Suppressor macrophage (primary cell): ENCODE results near the gene RAB44.
A peak's percentile ranks its signal among the peaks of the same experiment; 100 is the strongest.
"Not testable (repeated sequence)": the region's sequence is repeated elsewhere in the genome, so short reads cannot be mapped to it uniquely, and the experiment has no call there.

Source experiments
- DNase-seq, 4 experiments: peaks; one replicate each; pipeline ENCODE4 v3.0.0-alpha.2; 2020 to 2022

RAB44 gene

DNA sequence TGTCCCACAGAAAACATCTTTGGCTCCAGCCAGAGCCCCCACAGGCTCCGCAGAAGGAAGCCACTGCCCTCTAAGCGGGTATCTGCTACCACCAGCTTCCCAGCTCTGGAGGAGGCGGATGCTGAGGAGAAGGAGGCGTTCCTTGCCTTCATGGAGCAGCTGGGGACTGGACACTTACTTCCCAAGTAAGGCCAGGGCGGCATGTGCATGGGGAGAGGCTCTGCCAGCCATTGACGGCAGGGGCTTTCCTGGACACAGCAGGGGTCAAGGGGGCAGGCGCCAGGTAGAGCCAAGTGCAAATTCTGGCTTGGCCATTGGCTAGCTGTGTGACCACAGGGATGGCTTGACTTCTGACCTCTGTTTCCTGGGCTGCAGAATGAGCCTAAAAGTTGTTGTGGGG lies 17.8 kb downstream of the RAB44 start:
- DNase-seq: no peak

DNA sequence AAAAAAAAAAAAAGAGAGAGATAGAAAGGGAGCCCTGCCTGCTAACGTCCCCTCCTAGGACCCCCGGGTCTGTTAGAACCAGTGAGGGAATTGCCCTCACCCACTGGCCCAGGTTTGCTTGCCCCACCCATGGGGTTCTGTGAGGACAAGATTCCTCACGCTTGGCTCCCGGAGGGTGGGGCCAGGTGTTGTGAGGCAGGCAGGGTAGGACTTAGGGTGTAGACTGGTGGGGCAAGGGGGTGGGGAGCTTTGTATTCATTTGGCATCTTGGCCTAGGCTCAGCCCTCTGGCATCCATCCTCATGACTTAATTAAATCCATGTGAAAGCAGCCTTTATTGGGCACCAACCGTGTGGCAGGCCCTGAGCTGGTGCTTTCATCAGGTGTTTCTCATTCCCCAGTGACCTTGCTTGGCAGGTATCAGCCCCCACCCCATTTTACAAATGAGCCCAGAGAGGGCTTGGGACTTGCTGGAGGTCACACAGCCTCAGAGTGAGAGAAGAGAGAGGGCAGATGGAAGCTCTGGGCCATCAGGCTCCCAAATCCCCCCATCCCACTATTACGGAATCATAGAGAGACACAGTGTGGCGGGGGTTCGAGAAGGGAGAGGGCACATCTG lies 19.0 kb downstream of the RAB44 start:
- DNase-seq: no peak

DNA sequence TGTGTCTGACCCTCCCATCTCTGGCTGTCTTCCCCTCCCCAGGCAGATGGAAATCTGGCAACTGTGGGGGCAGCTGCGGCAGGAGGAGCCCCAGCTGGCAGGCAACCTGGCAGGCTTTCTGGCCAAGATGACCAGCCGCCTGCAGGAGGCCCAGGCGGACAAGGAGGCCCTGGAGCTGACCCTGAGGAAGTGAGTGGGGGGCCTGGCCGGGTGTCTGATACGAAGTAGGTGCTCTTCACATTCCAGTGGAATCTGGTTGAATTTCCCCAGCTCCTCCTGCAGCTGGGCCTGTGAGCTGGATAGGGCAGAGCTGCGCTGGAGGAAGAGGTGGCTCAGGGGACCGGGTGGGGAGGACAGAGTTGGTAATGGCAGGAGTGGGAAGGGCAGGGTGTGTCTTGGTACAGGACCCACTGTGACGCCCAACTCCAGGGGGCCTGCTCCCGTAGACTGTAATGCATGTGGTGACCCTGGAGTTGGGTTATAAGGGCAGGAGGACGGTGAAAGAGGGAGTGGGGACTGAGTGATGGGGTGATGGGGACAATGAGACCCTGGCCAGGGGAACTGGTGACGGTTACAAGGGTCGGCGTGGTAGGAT lies 19.7 kb downstream of the RAB44 start:
- DNase-seq: no peak

DNA sequence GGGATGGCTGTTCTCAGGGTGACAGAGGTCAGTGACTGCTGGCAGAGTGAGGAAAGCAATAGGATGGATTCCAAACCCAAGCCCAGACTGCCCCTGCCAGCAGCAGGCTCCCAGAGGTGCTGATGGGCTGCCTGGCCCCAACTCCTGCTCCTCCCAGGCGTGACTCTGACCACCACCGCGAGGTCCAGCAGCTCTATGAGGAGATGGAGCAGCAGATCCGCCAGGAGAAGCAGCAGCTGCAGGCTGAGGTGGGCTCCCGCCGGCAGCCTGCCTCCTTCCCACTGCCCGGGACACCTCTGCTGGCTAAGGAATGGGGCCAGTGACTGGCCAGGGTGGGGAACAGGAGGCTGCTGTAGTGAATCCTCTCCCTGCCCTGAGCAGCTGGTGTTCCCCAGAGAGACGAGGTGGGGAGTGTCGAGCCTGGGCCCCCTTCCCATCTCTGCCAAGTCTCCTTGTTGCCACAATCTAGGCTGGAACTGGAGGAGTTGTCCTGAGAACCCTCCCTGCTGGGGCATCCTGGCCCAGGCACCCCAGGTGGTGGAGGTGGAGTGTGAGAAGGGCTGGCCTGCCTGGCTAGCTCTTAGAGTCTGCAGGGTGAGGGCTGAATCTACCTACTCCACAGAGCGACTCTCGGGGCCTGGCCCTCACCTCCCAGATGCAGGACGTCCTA lies 20.4 kb downstream of the RAB44 start:
- no peak for DNase-seq

DNA sequence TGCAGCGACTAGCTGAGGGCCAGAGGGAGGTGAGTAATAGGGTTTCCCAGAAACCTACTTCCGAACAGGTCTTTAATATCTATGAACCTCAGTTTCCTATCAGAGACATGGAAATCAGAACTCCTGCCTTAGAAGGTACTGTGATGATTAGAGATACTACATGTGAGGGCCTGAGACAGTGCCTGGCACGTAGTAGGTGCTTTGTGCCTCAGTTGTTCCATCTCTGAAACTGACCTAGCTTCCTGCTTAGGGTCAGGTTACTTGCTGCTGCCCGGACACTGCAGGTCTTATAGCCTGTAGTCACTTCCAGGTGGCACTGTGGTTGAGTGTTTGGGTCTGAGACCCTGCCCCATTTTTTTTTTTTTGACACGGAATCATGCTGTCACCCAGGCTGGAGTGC lies 20.9 kb downstream of the RAB44 start:
- DNase-seq: no peak

DNA sequence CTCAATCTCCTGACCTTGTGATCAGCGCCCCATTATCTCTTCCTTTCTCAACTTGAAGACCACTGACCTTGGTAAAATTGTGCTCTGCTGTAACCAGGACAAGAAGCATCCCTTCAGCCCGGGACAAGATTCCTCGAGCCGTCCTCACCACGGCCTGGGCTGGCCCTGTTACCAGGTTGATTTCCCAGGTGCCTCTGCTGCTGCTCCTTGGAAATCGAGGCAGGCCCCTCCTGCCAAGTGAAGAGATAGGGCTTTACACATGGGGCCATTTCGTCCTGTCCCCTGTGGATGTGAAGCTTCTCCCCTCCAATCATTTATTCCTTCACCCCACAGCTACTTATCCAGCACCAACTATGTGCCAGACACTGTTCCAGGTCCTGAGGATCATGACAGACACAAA lies 21.5 kb downstream of the RAB44 start:
- no peak for DNase-seq

DNA sequence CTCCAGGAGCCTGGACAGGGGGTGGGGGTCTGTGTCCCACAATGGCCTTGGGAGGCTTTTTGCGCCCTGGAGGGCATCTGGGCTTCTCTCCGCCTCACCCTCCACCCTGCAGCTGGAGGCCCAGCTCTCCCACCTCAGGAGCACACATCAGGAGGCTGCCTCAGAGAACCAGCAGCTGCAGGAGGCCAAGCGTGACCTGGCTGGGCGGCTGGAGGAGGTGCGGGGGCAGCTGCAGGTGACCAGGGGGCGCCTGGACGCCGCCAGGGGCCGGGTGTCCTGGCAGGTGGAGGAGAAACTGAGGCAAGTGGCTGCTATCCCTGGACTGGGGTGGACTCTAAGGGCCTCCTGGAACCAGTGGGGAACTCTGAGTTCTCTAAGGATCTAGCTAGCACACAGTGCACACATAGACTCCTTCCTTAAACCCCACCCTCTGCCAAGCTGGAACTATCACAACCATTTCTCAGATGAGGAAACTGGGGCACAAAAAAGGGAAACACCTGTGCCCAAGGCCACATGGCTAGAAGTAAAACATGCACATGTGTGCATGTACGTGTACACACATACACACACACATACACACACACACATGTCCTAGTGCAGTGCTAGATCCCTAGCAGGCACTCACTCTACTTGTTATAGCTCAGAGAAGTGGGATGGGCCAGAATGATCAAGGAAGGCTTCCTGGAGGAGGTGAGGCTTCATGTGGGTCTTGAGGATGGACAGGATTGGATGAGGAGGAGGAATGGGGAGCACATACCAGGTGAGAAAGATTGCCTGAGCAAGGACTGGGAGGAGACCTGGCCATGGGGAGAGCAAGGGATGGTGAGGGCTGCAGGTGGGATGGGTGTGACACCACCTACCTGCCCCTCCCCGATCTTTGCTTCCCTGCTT lies 22.9 kb downstream of the RAB44 start:
- DNase-seq: peak in 1 of 4 experiments; percentile 22

DNA sequence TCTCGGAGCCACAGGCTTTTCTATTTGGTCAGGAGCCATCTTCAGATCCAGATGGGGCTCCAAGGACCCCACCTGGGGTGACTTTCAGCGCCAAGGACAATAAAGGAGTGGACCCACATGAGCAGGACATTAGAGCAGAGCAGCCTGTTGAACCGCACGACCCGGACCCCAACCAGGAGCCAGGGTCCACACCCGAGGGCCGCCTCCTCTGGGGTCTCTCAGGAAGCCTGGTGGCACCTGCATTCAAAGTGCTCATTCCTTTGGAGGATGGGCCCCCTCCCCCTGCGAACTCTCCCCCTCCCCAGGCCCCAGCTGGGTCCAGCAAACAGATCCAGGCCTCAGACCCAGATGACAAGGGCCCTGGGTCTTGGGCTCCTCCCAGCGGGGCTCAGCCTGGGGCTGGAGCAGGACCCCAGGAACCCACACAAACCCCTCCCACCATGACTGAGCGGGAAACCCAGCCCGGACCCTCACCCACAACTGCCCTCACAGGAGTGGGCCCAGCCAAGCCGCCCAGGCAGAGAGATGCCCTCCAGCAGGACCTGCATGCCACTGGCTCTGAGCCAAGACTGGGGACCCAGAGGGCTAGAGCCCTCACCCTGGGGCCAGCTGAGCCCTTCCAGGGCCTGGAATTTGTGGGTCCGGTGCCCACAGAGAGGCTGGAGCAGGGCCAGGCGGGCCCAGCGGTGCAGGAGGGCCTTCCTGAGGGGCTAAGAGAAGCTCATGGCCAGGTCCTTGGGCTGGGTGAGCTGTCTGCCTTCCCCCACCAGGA lies 23.9 kb downstream of the RAB44 start:
- no peak for DNase-seq

DNA sequence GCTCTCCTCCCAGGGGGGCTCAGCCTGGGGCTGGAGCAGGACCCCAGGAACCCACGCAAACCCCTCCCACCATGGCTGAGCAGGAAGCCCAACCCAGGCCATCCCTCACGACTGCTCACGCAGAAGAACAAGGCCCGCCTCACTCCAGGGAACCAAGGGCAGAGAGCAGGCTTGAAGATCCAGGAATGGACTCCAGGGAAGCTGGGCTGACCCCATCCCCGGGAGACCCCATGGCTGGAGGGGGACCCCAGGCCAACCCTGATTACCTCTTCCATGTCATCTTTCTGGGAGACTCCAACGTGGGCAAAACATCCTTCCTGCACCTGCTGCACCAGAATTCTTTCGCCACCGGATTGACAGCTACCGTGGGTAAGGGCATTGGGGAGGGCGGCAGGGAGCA lies 24.7 kb downstream of the RAB44 start:
- DNase-seq: no peak

DNA sequence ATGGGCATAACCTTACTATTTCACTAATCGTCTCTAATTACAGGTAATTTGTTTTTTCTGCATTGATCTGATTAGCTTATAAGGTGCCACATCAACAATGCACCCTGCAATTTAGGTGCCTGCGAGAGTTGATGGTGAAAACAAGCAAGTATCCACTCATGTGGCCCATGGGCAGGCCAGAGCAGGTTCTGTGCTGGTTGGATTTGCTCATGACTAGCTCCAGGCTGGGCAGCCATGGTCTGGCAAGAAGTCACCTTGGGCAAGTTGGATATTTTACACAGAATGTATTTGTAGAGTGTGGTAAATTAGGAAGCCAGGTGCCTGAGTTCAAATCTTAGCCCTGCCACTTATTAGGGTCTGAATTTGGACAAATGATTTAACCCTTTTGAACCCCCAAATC lies 25.3 kb downstream of the RAB44 start:
- DNase-seq: no peak

DNA sequence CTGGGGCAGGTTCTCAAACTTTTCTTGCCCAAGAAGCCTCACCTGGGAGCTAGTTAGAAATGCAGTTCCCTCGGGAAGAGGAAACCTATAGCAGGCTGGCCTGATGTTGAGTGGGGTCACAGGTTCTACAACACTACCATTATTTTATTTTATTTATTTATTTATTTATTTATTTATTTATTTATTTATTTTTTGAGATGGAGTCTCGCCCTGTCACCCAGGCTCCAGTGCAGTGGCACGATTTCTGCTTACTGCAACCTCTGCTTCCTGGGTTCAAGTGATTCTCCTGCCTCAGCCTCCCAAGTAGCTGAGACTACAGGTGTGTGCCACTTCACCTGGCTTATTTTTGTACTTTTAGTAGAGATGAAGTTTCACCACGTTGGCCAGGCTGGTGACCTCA lies 26.4 kb downstream of the RAB44 start:
- DNase-seq: not testable (repeated sequence)

DNA sequence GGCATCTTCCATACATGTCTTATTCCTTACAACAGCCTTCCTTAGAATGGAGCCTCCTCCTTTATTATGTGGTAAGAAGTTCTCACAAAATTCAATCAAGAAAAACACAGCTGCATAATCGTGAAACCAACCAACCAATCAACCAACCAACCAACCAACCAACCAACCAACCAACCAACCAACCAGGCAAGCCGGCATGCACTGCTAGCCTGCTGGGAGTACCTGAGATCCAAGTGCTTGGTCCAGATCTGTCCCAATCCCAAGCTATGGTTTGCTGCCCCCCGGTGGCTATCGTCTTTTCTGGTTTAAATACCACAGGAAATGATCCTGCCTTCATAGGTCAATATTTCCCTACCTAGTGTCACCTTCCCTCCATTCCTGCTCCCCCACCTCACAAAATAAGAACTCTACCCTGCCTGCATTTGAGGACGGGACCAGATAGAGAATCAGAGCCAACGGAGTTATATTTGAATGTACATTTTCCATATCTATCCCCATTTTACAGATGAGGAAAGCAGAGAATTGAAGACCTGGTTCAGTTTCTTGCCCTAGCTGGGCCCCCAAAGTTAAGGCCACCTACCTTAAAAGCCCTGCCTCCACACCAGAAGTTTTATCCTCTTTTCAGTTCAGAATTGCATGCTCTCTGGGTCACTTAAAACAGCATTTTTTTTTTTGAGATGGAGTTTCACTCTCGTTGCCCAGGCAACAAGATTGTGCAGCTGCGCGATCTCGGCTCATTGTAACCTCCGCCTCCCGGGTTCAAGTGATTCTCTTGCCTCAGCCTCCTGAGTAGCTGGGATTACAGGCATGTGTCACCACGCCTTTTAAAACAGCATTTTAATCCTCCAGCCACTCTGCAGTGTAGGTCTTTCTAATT lies 27.1 kb downstream of the RAB44 start:
- peak; percentile 69 to 86 (median 80) for DNase-seq

DNA sequence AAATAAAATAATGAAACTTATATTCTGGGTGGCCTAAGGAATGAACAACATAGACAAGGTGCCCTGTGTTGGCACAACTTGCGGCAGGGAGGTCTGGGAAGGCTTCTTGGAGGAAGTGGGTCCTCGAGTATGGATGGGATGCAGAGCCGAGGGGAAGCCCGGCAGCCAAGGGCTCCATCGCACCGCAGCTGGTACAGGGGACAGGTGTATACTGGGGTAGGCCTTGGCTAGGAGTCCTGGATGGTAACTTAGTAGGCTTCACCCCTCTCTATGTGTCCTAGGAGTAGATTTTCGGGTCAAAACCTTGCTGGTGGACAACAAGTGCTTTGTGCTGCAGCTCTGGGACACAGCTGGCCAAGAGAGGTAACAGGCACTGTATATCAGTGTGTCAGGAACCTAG lies 28.0 kb downstream of the RAB44 start:
- DNase-seq: no peak

DNA sequence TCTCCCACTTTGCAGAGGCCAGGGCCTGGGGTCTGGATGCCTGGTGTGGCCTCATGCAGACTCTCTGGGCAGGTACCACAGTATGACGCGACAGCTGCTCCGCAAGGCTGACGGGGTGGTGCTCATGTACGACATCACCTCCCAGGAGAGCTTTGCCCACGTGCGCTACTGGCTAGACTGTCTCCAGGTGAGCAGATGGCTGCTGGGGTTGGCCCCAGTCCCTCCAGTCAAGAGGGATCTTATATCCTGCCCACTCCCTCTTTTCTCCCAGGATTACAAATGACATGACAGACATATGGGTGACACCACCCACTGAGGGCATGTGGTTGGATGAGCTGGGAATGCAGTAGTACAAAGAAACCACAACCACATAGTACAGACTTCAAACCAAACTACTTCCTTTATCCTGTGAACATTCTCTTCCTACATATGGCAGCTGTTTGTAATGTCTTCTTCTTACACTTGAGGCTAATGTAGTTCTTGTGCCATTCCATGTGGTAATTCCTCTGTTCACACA lies 29.9 kb downstream of the RAB44 start:
- peak; percentile 77 to 94 (median 87) for DNase-seq

DNA sequence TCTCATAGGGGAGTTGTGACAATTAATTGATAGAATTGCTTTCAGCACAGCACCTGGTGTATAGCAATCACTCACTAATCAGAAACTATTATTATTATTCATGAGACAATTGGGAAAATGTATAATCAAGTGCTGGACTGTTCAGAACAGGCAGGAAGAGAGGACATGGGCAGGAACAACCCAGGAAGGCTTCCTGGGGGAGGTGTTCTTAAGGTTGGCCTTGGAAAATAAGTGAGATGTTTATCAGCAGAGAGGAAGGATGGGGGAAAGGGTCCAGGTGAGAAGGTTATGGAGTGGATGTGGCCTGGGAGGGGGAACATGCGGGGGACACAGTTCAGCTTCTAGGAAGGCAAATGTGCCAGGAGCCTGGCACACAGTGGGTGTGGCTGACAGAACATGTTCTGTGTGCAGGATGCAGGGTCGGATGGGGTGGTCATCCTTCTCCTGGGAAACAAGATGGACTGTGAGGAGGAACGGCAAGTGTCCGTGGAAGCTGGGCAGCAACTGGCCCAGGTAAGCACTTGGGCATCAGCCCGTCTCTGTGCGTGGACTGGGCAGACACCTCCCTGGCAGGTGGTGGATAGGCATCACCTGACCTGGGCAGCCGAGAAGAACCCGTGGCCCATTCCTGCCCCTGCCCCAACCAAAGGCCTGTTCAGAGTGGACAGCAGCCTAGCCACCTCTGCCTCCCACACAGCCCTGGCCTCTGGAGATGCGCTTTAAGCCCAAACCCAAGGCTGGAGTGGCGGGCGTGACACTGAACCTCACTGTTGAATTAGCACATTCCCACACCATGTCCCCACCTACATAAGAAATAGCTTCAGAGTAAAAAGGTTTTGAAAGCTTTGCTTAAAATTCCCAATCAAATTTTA lies 30.9 kb downstream of the RAB44 start:
- no peak for DNase-seq

DNA sequence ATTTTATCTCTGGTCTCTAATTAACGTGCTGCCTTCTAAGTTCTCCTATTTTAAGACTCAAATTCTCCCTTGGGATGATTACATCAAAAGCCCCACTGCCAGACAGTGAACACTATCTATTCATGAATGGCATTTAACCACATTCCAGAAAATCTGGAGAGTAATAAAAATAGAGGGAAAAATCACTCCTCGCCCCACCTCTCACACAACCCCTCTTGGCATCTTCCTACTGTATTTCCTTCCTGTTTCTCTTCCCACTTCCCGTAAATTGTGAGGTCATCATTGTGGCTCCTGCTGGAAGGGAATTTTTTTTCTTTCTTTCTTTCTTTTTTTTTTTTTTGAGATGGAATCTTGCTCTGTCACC lies 31.5 kb downstream of the RAB44 start:
- DNase-seq: peak in 2 of 4 experiments; percentile 38 to 41

DNA sequence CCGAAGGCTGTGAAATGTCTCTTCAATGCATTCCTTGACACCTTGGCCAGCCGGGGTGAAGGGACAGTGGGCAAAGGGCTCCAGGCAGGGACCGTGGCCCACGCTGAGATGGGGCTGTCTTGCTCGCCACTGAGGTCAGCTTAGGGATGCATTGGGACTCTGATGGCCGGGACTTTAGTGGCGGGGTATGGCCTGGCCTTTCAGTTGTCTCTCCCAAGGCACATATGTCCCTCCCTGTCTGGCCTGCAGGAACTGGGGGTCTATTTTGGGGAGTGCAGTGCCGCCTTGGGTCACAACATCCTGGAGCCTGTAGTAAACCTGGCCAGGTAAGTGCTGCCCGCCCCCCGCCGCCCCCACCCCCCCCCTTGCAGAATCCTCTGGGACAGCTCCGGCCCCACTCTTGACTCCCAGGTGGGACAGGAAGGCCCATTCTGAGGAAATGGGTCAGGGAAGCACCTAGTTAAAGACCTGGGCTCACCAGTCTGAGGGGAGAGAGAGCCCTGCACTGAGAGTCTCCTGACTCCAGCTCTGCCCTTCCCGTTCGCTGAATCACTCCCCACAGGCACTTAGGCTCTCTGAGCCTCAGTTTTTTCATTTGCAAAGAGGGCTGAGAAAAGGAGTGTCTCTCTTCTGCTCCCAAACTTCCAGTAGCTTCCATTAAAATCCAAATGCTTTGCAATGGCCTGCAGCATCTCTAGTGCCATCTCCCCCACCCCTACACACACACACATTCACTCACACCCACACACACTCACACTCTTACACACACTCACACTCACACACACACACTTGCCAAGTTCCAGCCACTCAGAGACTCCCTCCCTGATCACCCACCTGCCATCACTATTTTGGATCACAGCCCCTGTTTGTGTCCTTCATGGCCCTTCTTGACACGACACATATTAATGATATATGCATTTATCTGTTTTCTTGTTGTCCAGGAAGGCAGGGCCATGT lies 33.1 kb downstream of the RAB44 start:
- DNase-seq: no peak

DNA sequence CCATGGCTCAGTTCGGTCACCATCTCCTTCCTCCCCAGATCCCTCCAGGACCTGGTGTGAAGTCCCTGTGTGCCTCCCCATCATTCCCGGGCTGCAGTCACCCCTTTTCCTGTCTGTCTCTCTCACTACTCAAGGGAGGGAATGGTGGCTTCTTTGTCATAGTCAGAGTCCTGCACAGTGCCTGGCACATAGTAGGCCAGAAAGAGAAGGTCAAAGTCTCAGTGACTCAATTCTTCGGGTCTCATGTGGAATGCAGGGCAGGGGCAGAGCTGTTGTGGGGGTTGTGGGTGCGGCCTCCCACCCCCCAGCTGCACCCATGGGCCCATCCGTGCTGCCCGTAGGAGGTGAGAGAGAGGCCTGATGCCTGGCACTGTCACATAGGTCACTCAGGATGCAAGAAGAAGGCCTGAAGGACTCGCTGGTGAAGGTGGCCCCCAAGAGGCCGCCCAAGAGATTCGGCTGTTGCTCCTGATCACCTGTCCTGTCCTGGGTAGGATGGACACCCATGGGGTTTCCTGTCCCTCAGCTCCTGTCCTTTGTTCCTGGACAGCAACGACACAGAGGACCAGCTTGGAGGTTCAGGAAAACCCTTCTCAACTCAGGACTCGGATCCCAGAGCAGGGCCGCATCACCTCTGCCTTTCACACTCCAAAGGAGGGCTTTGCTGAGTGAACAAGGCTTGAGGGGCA lies 34.1 kb downstream of the RAB44 start:
- DNase-seq: peak in 1 of 4 experiments; percentile 9
